ENCODE results near the gene RSRC2.

DNA sequence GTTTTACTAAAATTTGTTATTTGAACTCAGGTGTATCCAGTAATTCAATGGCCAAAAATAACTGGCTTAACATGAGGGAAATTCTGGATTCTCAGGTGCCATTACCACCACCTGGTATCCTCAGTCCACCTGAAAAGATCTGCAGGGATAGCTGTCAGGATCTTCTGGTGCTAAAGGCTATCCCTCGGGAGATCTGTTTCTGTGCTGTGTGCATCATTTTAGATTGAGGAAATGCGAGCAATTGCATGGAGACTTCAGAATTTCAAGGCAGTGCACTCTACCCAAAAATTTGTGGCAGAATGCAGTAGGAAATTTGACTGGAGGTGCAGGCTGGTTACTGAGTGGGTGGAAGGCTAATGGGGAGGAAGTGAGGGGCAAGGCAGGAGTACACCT is 52.4 kb downstream of the RSRC2 start:
- TF ChIP-seq, protein P1, sequence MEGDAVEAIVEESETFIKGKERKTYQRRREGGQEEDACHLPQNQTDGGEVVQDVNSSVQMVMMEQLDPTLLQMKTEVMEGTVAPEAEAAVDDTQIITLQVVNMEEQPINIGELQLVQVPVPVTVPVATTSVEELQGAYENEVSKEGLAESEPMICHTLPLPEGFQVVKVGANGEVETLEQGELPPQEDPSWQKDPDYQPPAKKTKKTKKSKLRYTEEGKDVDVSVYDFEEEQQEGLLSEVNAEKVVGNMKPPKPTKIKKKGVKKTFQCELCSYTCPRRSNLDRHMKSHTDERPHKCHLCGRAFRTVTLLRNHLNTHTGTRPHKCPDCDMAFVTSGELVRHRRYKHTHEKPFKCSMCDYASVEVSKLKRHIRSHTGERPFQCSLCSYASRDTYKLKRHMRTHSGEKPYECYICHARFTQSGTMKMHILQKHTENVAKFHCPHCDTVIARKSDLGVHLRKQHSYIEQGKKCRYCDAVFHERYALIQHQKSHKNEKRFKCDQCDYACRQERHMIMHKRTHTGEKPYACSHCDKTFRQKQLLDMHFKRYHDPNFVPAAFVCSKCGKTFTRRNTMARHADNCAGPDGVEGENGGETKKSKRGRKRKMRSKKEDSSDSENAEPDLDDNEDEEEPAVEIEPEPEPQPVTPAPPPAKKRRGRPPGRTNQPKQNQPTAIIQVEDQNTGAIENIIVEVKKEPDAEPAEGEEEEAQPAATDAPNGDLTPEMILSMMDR (IDR thresholded peaks at IDR 0.05 in 2 of 3, conservative IDR thresholded peaks at IDR 0.05 in 1 of 3; ENCODE audit: borderline replicate concordance in 1 of 3, insufficient read depth in 1 of 3, low read depth in 2 of 3, low read length in 2 of 3) = no peak
- TF ChIP-seq ZNF274 (IDR thresholded peaks at IDR 0.05; ENCODE audit: low read depth, low read length) = no peak
- TF ChIP-seq RAD21 (IDR thresholded peaks at IDR 0.05; ENCODE audit: low read depth) = no peak
- TF ChIP-seq SRF (IDR thresholded peaks at IDR 0.05; ENCODE audit: low read depth) = no peak
- no peak for TF ChIP-seq ZFX (IDR thresholded peaks at IDR 0.05)
